Right lobe of liver (tissue), 4 donors: ENCODE measurements around the gene MUC5AC.

Source experiments
- POLR2A ChIP-seq: fragments of 450-650 bp; IDR thresholded peaks from one replicate; pipeline ENCODE4 v1.6.1; 2017; ENCODE audit warnings: antibody characterized with exemption, mild to moderate bottlenecking
- TF ChIP-seq, protein P1 (sequence below), 4 donors: fragments of 200-600 bp in 3 of 4; fragments of 450-650 bp in 1 of 4; IDR thresholded peaks; one replicate each; pipeline versions ENCODE4 v1.5.1 to v1.8.0; 2016 to 2022; ENCODE audit warnings: antibody characterized with exemption in 4 of 4, mild to moderate bottlenecking in 2 of 4
- donor health status: DM: no; HTN: no; CAD: no.
- donor health status: DM: no; HTN: no; CAD: no.
- donor health status: DM: no; HTN: yes; CAD: no.

DNA sequence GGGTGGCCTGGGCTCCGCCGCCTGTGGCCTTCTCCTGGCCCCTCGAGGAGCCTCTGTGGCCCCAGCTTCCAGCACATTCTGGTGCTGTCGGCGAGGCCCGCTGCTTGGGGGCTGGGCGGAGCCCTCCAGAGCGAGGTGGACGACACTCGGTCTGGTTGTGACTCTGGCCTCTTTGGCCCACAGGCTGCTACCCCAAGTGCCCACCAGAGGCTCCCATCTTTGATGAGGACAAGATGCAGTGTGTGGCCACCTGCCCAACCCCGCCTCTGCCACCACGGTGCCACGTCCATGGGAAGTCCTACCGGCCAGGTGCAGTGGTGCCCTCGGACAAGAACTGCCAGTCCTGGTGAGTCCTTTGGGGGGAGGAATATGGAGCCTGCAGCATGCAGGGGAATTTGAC is 22.4 kb downstream of the MUC5AC start:
- TF ChIP-seq, protein P1, sequence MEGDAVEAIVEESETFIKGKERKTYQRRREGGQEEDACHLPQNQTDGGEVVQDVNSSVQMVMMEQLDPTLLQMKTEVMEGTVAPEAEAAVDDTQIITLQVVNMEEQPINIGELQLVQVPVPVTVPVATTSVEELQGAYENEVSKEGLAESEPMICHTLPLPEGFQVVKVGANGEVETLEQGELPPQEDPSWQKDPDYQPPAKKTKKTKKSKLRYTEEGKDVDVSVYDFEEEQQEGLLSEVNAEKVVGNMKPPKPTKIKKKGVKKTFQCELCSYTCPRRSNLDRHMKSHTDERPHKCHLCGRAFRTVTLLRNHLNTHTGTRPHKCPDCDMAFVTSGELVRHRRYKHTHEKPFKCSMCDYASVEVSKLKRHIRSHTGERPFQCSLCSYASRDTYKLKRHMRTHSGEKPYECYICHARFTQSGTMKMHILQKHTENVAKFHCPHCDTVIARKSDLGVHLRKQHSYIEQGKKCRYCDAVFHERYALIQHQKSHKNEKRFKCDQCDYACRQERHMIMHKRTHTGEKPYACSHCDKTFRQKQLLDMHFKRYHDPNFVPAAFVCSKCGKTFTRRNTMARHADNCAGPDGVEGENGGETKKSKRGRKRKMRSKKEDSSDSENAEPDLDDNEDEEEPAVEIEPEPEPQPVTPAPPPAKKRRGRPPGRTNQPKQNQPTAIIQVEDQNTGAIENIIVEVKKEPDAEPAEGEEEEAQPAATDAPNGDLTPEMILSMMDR (IDR thresholded peaks at IDR 0.05): no peak
- no peak for TF ChIP-seq POLR2A
